C4-2B (cell line): Measurements from ENCODE around the gene LRMDA.

Source experiments
- CTCF ChIP-seq: fragments of 450-650 bp; conservative IDR thresholded peaks from 2 replicates; pipeline ENCODE4 v1.5.1; 2017; ENCODE audit warnings: mild to moderate bottlenecking
- ZFX ChIP-seq: fragments of 450-650 bp; IDR thresholded peaks from 2 replicates; pipeline ENCODE4 v1.6.1; 2017

- no peak for TF ChIP-seq CTCF
- TF ChIP-seq ZFX: no peak
Observed at GRCh38 chr10:76553263-76554032, 1122.0 kb downstream of the LRMDA start.
